ENCODE results near the gene LRRC28. TPM values are rescaled to one million over a fixed set of nuclear protein-coding genes. Genes with fewer than 3 reads are reported as not detected.
"Not testable (repeated sequence)": the region's sequence is repeated elsewhere in the genome, so short reads cannot be mapped to it uniquely, and the experiment has no call there.

Gene LRRC28
- 24.9 TPM for total RNA-seq

- peak; percentile 66 for FAIRE-seq
- peak; percentile 95 to 96 for DNase-seq (ENCODE audit: low spot score in 2 of 2)
These were observed at the start of gene LRRC28 for GRCh38 chr15:99250857-99251841. LRRC28 (plus strand) TSS chr15:99251481; CDS start chr15:99255958, 4,477 bp downstream.

GRCh38 chr15:99202176-99202552, 49.1 kb upstream of the LRRC28 start:
- no peak for DNase-seq (ENCODE audit: low spot score in 2 of 2)
- FAIRE-seq: no peak

DNA sequence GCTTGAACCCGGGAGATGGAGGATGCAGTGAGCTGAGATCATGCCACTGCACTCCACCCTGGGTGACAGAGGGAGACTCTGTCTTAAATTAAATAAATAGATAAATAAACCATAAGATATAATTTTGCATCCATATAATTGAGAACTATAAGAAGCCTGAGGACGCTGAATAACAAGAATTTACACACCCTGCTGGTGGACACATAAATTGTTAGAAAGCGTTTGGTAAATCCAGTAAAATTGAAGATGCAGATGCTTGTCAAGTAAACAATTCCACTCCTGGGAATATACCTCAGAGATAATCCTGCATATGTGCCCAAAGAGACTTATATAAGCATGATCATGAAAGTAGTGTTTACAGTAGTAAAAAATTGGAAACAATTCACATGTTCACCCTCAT, 43.6 kb upstream of the LRRC28 start:
- FAIRE-seq: no peak
- DNase-seq (ENCODE audit: low spot score in 2 of 2): no peak

DNA sequence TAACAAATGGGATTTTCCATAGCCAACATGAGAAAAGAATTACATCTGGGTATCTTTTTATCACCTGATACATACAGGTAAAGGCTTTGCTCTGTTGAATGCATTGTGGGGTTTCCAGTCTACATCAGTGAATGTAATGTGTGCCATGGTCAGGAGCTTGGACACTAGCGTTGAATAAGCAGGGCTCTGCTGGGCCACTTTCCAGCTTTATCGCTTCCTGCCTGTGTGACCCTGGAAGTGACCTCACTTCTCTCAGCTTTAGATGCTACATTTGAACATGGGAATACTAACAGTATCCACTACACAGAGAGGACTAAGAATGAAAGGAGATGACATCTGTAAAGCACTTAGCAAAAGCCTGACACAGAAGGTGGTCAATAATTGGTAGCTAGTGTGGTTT, 42.0 kb upstream of the LRRC28 start:
- DNase-seq (ENCODE audit: low spot score in 2 of 2): no peak
- no peak for FAIRE-seq

DNA sequence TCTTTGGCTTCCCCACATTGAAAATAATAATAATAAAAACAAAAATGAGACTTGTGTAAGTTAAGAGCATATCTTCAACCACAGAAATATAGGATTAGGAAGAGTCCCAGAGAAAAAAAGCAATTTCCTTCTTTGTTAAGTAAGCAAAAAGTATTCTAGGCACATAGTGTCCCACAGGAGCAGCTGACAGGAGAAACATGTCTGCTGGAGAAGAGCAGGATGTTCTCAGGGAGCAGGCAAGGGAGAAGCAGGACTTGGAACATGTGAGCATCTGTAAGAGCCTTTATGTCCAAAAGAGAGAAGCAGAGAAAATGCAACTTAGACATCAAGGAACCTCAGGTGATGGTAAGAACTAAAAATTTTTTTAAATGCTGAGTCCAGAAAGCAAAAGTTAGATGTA, 40.9 kb upstream of the LRRC28 start:
- DNase-seq (ENCODE audit: low spot score in 2 of 2) (no peak), FAIRE-seq (no peak)

DNA sequence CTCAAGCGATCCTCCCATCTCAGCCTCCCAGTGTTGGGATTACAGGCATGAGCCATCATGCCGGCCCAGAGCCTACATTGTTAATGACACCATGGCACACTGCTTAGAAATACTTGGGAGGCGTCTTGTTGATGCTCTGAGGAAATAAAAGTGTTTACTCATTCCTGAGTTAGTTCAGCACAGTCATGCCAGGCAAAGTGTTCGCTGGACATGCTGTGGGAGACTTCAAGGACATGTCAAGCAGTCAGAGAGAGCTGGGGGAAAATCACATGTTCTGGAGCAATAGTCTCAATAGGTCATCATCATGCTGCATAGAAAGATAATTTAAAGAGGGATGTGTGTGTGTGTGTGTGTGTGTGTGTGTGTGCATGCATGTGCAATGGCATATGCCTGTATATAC, 39.4 kb upstream of the LRRC28 start:
- no peak for FAIRE-seq
- DNase-seq (ENCODE audit: low spot score in 2 of 2): no peak

DNA sequence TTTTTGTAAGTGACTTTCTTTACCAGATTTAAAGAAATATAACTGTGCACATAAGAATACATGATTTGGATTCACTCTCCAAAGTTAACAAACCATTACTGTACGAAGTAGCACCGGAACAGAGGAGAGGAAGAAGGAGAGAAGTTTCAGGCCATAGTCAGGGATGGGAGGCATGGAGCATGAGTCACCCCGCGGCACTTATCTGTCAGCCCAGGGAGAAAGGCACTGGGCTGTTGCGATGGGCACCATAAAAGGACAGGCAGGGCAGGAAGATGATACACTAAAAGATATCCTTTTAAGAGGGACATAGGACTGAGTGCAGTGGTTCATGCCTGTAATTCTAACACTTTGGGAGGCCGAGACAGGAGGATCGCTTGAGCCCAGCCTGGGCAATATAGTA, 38.9 kb upstream of the LRRC28 start:
- DNase-seq (ENCODE audit: low spot score in 2 of 2) (no peak), FAIRE-seq (no peak)

- DNase-seq (ENCODE audit: low spot score in 2 of 2): peak; percentile 34 to 68
These were observed 38.0 kb upstream of the LRRC28 start for GRCh38 chr15:99213187-99213811.

DNA sequence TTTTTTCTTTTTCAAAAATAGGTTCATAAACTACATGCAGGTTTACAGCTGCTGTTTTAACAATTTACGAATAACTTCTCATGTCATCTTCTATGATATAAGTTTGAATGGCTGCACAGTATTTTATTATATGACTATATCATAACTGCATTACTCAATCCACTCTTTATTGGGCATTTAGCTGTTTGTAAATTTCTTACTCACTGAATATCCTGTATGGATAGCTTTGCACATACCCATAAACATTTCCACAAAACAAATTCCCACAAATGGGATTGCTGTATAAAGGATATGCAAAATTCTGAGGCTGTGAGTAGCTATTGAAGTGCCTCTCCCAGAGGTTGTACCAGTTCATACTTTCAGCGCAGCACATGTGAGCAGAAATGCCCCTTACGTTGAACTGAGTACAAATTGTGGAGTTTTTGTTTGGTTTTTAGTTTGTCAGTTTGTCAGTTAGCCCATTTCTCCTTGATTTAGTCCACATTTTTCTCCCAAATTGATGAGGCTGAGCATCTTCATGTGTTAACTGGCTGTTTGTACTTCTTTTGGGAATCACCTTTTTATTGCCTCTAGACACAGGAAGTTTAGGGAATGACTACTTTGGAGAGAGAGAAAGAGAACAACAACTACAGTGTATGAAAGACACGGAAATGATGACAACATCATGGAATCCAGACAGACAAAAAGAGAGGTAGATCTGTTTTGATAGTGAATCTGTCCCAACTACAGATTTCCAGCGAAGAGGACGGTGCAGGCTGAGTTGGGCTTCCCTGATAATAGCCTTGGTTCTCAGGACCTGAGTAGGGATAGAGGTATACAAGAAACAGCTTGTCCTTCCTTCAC, 26.7 kb upstream of the LRRC28 start:
- DNase-seq (ENCODE audit: low spot score in 2 of 2): no peak
- FAIRE-seq: no peak

More at GRCh38 chr15:99213187-99213811, 38.0 kb upstream of the LRRC28 start:
- peak; percentile 86 for FAIRE-seq

DNA sequence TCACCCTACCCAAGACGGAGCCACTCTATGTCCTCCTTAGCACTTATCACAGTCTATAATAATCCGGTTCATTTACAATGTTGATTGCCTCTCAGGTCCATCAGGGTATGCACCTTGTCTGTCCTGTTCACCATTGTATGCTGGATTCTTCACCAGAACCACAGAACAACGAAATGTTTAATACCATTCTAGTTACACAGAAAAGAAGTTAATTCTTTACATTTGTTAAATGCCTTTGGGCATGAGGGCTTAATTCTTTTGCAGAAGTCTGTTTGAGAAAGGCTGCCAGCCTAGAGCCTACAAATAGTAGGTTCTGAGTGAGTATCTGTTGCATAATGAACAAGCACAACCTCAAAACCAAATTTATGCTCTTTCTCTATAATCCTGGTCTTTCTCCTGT, 24.5 kb upstream of the LRRC28 start:
- no peak for DNase-seq (ENCODE audit: low spot score in 2 of 2)
- no peak for FAIRE-seq

DNA sequence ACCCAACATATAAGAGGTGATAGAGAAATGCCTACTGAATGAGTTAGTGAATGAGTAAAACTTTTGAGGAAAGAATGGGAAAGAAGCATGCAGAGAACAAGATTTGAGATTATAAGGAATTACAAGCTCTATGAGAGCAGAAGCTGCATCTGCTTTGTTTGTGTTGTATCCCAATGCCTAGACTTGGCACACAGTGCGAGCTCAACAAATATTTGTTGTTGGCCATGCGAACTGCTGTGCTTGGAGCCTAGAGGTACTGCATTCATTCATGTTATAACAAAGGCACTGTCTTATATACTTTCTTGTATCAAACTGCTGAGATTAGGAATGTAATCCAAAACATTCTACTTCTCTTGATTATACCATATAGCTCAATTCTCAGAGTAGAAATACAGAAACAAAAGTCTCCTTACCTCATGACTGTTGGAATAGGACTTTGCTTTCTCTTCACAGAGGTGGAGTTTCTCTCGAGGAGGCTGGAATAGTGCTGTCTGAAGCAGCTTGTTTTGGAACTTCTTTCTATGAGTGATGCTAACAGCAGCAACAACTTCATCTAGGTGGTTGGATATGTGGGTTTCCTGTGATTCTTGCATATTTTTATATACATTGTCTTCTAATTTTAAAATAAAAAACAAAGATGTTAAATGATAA, 23.0 kb upstream of the LRRC28 start:
- no peak for DNase-seq (ENCODE audit: low spot score in 2 of 2)
- no peak for FAIRE-seq

- no peak for FAIRE-seq
- DNase-seq (ENCODE audit: low spot score in 2 of 2): no peak
These were observed 20.4 kb upstream of the LRRC28 start for GRCh38 chr15:99230867-99231266.

DNA sequence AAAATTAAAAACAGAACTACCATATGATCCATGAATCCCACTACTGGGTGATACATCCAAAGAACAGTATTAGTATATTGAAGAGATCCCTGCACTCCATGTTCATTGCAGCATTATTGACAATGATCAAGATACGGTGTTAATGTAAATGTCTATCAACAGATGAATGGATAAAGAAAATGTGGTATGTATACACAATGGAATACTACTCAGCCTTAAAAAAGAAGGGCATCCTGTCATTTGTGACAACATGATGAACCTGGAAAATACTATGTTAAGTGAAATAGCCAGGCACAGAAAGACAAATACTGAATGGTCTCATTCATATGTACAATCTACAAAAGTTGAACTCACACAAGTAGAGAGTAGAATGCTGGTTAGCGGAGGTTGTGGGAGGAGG, 18.5 kb upstream of the LRRC28 start:
- DNase-seq (ENCODE audit: low spot score in 2 of 2) (no peak), FAIRE-seq (no peak)

GRCh38 chr15:99234160-99234559, 17.1 kb upstream of the LRRC28 start:
- FAIRE-seq; DNase-seq (ENCODE audit: low spot score in 2 of 2): not testable (repeated sequence)

DNA sequence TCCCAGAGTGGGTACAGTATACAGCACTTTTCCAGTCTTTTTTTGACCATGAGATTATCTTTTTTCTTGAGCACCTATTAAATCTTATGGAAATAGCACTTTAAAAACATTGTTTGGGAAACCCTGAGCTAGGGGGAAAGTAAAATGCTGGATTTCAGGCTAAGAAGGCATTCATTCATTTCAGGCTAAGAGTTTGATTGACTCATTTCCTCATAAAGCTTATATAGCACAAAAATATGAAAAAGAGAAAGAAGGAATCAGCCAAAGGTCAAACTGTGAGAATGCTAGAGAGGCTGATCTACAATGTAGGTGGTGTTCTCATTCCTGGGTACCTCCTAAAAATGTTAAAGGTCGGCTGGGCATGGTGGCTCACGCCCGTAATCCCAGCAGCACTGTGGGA, 12.4 kb upstream of the LRRC28 start:
- DNase-seq (ENCODE audit: low spot score in 2 of 2) (no peak), FAIRE-seq (no peak)

GRCh38 chr15:99239545-99240198, 11.6 kb upstream of the LRRC28 start:
- DNase-seq (ENCODE audit: low spot score in 2 of 2): no peak
- FAIRE-seq: no peak

- DNase-seq (ENCODE audit: low spot score in 2 of 2): no peak
- no peak for FAIRE-seq
These were observed 9.5 kb upstream of the LRRC28 start for GRCh38 chr15:99241752-99242151.

DNA sequence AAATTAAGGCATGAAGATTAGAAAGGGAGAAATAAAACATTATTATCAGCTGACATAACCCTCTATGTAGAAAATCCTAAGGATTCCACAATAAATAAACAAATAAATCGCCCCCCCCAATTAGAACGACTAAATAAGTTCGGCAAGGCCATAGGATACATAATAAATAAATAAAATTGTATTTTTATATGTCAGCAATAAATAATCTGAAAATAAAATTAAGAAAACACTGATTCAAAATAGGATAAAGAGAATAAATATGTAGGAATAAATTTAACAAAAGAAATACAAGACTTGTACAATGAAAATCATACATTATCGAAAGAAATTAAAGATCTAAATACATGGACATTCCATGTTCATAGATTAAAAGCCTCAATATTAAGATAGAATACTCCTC, 7.0 kb upstream of the LRRC28 start:
- DNase-seq (ENCODE audit: low spot score in 2 of 2) (no peak), FAIRE-seq (peak; percentile 70)

GRCh38 chr15:99247062-99247461, 4.2 kb upstream of the LRRC28 start:
- no peak for DNase-seq (ENCODE audit: low spot score in 2 of 2)
- no peak for FAIRE-seq
